ENCODE measurements around the gene ARMH3.

ARMH3 gene

DNA sequence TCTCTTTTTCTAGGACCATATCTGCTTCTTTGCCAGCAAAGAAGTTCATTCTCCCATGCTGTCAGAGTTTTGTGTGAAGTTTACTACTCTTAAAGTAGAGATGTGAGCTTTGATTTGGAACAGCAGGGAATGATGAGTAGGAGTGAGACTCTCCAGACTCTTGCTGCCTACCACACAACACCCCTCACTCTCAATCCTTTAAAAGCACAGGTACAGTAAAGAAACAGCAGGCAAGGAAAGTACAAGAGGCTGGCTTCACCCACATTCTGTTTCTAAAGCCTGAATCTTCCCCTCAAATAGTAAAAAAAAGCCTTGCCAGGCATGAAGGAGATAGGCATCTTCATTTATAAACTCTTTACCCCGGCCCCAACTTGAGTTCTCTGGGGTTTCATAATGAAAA, 97.3 kb downstream of the ARMH3 start:
- H3K4me3 ChIP-seq (ENCODE audit: low read length), result no peak overlapping the region
- DNase-seq (ENCODE audit: low read depth, low spot score), result no peak

DNA sequence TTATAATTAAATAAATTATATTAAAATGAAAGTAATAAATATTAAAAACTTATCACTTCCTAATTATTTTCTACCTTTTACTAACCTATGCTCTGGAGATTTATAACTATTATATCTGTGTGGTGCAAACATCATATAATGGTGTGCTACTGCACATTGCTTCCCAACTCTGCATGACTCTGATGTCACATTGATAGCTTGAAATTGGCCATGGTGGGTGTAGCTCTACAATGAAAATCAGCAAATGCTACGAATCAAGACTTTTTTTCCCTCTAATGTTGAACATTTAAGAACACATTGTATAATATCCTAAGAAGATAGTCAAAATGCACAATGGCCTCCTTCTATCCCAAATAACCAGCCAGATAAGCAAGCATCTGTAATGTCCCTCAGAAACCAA, 99.1 kb downstream of the ARMH3 start:
- no peak for DNase-seq (ENCODE audit: low read depth, low spot score)
- no peak overlapping the region for H3K4me3 ChIP-seq (ENCODE audit: low read length)

DNA sequence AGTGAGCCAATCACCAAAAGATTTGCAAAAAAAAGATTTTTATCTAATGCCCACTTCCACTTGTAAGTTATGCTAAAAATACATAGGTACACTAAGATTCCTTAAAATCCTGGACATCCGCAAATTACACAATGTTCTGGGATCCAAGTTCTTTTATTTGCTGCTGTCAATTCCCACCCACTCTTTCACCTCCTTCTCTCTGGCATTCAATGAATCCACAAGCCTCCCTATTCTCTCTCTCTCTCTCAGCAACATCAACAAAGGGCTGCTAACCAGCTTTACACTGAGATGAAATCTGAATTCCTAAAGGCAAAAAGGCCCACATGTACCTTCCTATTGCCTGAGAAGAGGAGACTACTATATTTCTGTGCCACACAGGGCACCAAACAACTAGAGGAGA, 99.9 kb downstream of the ARMH3 start:
- no peak overlapping the region for H3K4me3 ChIP-seq (ENCODE audit: low read length)
- DNase-seq (ENCODE audit: low read depth, low spot score), result no peak

DNA sequence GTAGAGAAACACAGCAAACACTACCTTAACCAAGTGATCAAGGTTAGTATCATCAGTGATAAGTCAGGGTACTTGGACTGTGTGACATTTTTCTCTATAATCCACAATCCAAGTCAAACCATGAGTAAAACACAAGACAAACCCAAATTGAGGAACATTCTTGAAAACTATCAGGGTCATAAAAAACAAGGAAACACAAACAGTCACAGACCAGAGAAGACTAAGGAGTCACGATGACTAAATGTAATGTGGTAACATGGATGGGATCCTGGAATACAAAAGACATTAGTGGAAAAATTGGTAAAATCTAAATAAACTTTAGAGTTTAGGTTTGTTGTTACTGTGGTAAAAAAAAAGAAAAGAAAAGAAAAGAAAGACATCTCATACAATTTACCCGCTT, 103.8 kb downstream of the ARMH3 start:
- H3K4me3 ChIP-seq (ENCODE audit: low read length), result no peak overlapping the region
- no peak for DNase-seq (ENCODE audit: low read depth, low spot score)

DNA sequence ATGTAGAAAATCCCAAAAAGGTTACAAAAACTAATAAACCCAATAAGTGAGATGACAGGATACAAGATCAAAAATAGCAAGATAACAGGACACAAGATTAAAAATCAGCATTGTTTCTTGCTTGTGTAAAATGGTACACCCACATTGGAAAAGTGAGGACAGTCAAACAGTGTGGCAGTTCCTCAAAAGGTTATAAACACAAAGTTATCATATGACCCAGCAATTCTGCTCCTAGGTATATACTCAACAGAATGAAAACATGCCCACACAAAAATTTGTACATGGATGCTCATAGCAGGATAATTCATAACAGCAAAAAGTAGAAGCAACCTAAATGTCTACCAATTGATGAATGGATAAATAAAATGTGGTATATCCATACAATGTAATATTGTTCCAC, 105.8 kb downstream of the ARMH3 start:
- DNase-seq (ENCODE audit: low read depth, low spot score), result no peak
- no peak overlapping the region for H3K4me3 ChIP-seq (ENCODE audit: low read length)

DNA sequence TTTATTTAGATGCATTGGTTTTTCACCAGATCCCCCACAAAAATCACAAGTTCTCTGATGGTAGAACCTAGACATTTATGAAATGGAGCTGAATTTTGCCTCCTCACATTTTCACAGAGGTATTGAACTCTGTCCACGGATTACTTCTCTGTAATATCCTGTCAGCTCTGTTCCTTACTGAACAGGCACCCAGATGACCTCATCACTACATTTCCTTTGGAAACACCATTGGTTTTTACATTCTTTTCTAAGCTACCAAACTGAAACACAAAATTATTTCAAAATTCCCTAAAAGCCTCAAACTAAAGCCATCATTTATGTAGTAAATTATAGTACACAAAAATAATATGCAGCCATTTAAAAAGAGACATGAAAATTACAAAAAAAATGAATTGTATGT, 114.1 kb downstream of the ARMH3 start:
- no peak for DNase-seq (ENCODE audit: low read depth, low spot score)
- no peak overlapping the region for H3K4me3 ChIP-seq (ENCODE audit: low read length)

DNA sequence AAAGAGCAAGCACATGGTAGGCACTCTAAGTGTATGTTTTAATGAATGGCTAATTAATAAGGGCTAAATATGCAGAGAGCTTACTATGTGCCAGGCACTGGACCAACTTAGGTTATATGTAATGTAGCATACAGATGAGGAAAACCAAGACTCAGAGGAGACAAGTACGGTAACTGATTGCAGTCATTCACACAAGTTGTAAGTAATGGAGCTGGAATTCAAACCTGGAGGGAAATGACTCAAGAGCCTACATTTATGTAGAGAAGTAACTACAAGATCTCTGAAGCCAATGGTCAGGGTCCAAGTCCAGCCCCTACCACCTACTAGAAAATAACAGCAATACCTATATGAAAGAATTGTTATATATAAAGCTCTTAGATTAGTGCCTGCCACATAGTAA, 115.1 kb downstream of the ARMH3 start:
- DNase-seq (ENCODE audit: low read depth, low spot score), result no peak

DNA sequence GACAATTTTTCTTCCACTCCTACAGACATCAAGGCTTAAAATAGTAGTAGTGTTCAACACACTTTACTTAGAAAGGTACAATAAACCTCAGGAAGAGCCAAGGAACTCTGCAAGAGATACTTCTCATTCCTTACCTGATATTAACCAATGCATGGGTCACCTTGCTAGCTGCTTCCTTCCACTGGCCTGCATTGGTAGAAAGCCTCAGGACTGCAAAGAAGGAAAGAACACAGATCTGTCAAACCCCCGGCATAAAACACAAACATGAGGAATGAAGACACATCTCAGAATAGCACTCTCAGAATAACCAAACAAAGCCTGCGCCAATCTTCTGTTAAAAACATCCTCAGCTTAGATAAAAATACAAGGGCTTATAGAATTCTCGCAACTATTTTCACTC, 116.2 kb downstream of the ARMH3 start:
- DNase-seq (ENCODE audit: low read depth, low spot score), result no peak
- no peak overlapping the region for H3K4me3 ChIP-seq (ENCODE audit: low read length)

More for the DNA sequence above, 115.1 kb downstream of the ARMH3 start:
- no peak overlapping the region for H3K4me3 ChIP-seq (ENCODE audit: low read length)

DNA sequence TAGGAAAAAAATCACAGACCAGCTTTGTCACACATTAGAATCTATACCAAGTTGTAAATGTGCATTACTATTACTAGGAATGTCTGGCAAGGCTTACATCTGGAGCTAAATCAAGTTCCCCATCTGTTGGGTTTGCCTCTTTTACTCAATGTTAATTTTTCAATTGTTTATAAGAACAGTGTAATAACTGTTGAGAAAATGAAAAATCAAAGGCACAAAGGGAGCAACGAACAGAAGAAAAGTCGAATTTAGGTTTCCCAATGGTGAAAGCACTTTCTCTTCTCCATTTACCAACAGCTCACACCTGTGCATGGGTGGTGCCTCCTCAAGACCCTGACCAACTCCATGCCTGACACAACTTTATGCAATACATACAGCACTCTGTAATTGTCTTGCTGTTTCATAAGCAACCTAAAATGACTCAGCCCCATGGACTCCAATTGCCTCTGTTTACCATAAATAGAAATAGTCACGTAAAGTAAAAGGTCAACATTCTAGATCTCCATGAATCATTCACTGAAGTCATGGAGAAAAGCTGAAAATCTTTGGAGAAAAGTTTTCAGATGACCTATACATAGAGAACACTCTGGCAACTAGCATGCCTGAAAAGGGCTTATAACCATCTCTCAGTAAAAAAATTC, 116.8 kb downstream of the ARMH3 start:
- H3K4me3 ChIP-seq (ENCODE audit: low read length), result no peak overlapping the region
- DNase-seq (ENCODE audit: low read depth, low spot score), result no peak

DNA sequence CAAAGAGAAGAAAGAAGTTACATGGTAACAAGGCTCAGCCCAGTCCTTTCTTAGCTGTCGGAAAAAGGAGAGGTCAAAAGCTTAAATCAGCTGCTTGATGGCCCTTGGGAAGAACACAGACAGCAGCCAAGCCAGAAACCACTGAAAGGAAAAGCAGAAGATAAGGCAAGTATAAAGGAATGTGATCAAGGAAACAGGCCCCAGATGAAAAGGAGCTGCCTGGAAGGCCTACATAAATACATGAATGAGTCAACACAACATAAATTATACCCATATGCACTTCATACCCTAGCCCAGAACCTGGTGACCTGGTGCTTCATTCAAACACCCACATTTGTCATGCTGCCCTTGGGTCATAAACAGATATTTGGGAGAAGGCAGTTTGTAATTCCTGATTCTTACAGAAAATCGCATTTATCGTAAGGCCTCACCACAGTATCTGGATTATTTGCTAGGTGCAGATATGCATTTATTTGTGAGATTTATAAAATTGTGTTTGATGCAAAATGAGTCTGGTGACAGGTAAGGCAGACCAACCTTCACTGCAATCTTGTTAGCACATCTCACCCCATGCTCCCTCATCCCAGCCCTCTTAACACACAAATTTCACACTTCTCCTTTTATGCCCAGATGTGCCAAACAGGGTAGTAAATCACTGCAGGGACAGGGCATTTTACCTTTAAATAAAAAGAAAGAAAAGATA, 117.5 kb downstream of the ARMH3 start:
- DNase-seq (ENCODE audit: low read depth, low spot score), result no peak
- H3K4me3 ChIP-seq (ENCODE audit: low read length), result no peak overlapping the region

DNA sequence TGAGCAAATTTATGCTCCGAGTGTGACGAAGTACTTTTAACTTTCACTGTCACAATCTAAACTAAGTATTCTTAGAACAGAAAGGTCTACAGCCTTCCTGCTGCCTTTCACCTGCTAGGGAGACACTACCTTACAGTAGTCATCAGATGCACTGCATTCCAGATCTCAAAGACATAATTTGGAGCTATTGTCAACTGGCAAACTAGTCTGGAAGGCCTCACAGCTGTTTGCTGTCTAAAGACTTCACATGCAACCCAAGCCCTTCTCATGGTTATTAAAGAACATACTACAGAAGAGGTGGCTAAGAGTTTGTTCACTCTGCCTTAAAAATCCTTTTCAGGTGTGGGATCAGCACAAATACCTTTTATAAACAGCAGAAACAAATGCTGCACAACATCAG, 120.5 kb downstream of the ARMH3 start:
- H3K4me3 ChIP-seq (ENCODE audit: low read length), result no peak overlapping the region
- no peak for DNase-seq (ENCODE audit: low read depth, low spot score)

DNA sequence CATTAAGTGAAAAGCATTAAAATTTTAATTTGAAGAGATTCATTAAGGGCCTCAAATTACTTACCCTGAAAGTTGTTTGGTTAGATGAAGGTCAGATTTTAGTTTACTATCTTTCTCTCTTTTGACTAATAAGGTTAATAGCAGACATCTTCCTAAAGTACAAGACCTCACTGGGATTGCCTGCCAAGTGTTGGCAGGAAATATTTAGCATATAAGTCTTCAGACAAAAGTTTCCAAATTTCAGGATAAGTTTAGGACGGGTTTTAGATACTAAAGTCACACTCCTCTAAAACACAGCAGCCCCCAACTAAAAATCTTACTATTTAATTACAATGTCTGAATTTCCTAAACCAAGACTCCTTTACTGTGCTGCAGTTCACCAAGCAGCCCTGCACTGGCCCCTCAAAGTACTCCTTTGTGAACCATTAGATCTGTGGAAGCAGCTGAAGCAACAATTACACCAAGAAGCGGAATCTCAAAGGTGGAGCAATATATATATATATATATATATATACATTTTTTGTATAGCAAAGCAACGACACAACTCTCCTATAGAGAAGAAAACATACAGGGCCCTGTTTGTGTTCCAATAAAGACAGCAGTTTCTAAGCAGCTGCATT, 121.2 kb downstream of the ARMH3 start:
- H3K4me3 ChIP-seq (ENCODE audit: low read length), result no peak overlapping the region
- DNase-seq (ENCODE audit: low read depth, low spot score), result no peak

DNA sequence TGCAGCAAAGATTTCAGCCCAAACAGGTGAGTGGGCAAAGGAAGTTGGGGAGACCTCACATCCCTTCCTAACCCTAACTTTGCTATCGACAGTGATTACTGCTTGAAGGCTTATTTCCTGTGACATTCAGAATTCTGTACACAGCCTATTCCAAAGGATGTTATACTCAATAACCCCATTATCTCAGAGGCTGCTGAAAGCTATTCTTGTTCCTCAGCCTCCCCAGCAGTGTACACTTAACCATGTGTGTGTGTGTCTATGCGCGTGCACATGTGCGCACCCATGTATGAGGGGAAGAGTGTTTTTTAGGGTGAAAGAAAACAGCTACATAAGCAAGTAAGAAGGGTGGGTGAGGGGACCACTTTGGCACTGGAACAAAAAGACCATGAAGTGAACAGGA, 122.0 kb downstream of the ARMH3 start:
- H3K4me3 ChIP-seq (ENCODE audit: low read length), result no peak overlapping the region
- DNase-seq (ENCODE audit: low read depth, low spot score), result no peak

DNA sequence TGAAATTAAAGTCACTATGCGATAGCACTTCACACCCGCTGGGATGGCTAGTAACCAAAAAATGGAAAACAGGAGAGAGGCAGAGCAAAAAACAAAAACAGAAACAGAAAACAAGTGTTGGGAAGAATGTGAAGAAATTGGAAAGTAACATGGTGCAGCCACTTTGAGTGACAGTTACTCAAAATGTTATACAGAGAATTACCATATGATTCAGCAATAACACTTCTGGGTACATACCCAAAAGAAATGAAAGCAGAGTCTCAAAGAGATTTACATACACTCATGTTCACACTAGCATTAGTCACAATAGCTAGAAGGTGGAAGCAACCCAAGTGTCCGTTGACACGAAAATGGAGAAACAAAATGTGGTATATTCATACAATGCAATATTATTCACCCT, 123.8 kb downstream of the ARMH3 start:
- H3K4me3 ChIP-seq (ENCODE audit: low read length), result no peak overlapping the region
- DNase-seq (ENCODE audit: low read depth, low spot score), result no peak

DNA sequence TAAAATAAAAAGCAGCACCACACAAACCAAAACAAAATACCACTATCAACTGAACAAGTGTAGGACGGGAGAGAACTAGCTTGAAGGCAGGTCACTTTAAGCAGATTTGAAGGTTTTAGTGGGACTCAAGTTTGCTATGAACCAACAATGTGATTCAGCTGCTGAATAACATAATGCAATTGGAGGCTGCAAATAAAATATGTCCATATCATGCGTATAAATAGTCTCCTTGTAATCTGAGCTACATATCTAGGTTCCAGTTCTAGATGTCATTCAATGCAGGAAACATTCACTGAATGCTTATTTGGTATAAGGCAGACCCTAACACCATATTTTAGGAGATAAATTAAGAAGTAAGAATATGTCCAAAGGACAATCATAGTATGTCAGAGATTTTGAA, 130.9 kb downstream of the ARMH3 start:
- H3K4me3 ChIP-seq (ENCODE audit: low read length), result no peak overlapping the region
- DNase-seq (ENCODE audit: low read depth, low spot score), result no peak

DNA sequence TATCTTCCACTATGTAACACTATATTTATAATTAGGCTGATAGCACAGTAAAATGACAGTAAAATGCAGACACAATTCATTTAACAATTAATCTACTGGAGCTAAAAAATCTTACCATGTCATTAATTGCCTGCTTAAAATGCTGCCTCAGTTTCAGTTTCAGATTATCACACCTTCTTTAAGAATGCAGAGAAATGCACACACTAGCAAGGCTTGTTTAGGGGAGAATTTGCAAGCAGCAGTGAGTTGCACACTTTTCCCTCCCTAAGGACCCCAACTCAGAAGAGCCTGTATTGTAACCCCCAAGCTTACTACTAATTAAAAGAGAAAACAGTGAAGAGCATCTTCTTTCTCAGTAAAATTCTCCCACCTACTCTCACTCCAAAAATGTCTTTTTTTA, 132.7 kb downstream of the ARMH3 start:
- no peak for DNase-seq (ENCODE audit: low read depth, low spot score)

DNA sequence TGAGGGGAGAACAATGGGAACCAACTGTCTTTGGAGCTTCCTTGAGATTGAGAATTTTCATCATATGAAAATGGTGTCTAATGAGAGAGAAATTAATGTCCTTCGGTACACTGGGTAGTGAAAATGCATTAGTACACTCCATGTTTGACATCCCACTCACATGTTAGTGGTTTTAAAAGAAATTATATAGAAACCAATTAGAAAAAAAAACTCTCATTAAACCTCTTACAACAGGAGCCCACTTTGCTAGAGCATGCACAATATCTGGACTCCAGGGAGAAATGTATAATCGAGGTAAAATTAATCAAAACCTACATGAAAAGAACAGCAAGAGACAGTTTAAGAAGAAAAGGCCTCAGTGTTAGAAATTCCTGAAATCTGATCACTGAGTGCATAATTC, 133.1 kb downstream of the ARMH3 start:
- DNase-seq (ENCODE audit: low read depth, low spot score), result no peak
- H3K4me3 ChIP-seq (ENCODE audit: low read length), result no peak overlapping the region

More for the DNA sequence above, 132.7 kb downstream of the ARMH3 start:
- no peak overlapping the region for H3K4me3 ChIP-seq (ENCODE audit: low read length)

DNA sequence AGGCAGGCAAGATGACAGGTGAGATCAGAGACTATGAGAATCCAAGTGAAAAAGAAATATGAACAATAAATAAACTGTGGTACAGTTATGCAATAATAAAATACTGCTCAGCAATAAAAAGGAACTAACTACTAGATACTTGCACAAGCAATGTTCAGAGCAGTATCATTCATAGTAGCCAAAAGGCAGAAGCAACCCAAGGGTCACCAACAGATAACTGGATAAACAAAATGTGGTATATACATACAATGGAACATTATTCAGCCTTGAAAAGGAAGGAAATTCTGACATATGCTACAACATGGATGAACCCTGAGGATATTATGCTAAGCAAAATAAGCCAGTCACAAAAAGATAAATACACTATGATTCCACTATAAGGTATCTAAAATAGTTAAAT, 135.4 kb downstream of the ARMH3 start:
- H3K4me3 ChIP-seq (ENCODE audit: low read length), result no peak overlapping the region
- DNase-seq (ENCODE audit: low read depth, low spot score), result no peak

DNA sequence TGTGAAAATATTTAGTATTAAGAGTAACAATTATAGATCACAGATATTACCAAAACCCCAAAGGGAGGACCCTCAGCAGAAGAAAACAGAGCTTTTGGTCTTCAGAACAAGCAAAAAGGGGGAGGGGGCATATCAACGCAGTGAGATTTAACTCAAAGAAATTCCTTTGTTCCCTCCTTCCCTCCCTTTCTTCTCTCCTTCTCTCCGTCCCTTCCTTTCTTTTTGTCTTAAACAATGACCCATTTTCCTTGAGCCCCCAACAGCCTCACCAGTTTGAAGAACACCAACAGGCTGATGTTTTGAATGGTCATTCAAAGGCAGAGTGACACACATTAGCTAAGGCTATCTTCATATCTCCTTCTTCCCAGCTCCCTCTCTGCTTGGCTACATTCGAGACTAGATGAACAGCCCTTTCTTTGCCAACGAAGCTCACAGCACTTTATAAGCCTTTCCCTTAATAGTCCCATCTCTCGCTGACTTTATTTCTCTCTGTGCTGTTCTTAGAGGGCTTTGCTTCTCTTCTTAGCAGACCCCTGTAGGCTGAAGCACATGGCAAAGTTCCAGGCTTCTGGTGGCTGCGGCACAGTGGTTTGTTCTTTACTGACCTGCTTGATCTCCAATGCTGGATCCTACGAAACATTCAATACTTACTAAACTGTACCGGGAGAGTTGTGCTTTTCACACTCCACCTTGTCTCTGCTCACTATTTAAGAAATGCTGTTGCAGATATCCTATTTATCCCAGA, 136.8 kb downstream of the ARMH3 start:
- no peak overlapping the region for H3K4me3 ChIP-seq (ENCODE audit: low read length)
- no peak for DNase-seq (ENCODE audit: low read depth, low spot score)

DNA sequence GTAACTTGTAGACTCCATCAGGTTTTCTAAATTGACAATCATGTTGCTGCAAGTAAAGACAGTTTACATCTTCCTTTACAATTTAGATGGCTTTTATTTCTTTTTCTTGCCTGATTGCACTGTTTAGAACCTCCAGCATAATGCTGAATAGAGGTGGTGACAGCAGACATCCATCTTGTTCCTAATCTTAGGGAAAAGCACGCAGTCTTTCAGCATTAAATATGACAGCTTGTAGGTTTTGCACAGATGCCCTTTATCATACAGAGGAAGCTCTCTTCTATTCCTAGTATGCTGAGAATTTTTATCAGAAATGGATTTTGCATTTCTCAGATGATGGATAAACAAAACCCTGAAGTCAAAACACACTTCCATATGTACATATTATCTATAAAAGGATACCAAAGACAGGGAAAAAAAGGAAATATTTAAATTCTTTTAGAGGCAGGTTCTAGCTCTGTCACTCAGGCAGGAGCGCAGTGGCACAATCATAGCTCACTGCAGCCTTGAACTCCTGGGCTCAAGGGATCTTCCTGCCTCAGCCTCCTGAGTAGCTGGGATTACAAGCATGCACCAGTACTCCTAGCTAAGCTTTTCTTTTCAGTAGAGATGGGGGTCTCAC, 143.3 kb downstream of the ARMH3 start:
- no peak for DNase-seq (ENCODE audit: low read depth, low spot score)
- H3K4me3 ChIP-seq (ENCODE audit: low read length), result no peak overlapping the region
